ENCODE results near the gene WFDC1.

The WFDC1 gene, protein sequence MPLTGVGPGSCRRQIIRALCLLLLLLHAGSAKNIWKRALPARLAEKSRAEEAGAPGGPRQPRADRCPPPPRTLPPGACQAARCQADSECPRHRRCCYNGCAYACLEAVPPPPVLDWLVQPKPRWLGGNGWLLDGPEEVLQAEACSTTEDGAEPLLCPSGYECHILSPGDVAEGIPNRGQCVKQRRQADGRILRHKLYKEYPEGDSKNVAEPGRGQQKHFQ

DNA sequence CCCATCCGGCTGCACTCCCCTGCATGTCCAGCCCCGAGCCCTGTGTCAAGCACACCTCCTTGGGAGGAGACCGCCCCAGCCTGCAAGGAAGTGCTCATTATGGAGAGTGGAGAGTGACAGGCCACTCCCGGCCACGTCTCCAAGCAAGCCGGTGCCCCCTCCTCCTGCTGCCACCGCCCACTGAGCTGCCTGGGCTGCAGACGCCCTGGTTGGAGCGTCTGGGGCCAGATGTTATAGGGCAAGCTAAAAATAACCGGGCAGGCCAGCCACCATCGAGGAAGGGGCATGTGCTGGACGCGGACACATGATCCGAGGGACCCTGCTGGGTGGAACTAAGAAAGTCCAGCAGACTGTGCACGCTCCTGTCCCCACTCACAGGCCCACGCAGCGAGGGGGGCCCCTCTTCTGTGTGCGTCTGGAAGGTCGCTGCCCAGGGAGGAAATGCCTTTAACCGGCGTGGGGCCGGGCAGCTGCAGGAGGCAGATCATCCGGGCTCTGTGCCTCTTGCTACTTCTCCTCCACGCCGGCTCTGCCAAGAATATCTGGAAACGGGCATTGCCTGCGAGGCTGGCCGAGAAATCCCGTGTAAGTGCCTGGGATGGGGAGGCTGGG, at the start of gene WFDC1:
TSS of gene WFDC1 (plus strand) at position 348 of the 612 bp plus-strand sequence. CDS start at position 442, 94 bp downstream.
- peak in 25 of 56 donors; percentile 7 to 64 (median 31) for DNase-seq

DNA sequence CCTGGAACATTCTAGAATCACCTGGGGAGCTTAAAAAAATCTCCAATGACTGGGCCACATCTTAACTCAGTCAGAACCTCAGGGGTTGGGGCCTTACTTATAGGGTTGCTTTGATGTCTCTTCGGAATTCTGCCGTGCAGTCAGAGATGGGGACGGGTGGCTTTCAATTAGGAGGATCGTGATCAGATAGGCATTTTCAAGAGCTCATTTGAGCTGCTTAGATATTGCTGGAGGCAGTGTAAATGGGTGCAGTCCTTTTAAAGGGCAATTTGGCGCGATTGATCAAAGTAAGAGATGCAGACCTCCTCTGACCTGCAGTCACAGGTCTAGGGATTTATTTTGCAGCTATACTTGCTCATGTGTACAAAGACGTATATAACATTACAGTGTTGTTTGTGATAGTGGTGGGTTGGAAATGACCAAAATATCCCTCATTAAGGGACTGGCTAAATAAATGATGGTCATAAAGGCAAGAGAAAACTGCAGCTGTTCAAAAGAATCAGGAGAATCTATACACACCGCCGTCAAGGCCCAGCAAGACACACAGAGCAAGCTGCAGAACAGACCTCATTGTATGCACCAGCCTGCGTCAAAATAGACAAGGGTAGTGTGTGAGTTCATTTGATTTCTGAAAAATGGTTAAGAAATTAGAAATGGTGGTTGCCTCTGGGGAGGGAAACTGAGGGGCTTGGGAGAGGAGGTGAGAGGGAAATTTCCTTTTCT, 48.6 kb upstream of the WFDC1 start:
- no peak for DNase-seq

DNA sequence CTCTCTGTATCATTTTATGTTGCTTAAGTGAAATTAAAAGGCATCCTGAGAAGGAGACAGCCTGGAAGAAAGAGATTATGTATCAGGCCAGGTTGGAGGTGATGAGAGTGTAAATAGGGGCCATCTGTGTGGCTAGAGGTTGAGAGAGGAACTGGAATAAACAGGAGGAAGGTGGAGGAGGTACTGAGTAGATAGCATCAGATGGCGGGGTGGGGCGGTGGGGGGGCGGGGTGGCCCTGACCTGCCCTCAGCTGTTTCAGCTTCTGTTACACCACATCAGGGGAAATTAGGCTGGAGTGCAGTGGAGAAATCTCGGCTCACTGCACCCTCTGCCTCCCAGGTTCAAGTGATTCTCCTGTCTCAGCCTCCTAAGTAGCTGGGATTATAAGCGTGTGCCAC, 48.0 kb upstream of the WFDC1 start:
- DNase-seq = no peak

DNA sequence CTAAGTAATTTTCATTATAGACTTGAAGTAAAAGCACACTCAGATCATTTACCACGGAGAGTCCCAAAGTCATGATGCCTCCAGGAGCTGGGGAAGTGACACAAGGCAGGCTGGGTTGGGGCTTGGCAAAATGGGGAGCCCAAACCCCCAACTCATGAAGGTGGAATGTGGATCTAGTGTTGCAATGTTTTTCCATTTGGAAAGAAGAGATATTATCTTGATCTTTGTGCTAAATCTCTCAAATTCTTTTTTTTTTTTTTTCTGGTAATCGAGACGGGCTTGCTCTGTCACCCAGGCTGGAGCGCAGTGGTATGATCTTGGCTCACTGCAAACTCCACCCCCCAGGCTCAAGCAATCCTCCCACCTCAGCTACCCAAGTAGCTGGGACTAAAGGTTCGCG, 47.3 kb upstream of the WFDC1 start:
- no peak for DNase-seq

DNA sequence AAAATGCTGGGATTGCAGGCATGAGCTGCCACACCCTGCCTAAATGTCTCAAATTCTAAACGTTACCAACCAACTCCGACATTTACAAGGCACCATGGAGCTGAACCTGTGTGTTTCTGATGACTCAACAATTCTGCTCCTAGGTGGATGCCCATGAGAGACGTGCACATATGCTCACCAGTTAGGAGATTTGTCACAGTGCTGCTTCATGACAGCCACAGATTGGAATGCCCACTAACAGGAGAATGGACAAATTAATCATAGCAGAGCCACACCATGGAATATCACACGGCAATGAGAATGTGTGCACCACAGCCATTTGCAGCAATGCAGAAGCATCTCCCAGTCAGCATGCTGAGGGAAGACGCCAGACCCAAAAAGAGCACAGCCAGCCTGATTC, 46.8 kb upstream of the WFDC1 start:
- DNase-seq = no peak

DNA sequence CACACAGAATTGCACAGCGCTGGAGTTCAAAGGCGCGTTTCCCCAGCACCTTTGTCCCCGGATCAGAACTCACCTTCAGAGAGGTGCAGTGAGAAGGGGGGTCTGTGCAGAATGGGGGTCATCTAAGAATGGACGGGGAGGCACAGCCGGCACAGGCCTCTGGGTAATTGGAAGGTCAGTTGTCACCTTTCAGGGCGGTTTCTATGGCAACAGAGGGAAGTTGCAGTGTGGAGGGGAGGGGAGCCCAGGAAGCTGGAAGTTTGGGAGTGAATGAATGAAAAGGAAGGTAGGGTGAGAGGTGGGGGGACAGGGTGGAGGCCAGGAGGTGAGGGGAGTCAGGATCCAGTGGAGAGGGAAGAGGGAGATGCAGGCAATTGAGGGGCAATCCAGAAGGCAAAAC, 42.5 kb upstream of the WFDC1 start:
- DNase-seq = no peak

DNA sequence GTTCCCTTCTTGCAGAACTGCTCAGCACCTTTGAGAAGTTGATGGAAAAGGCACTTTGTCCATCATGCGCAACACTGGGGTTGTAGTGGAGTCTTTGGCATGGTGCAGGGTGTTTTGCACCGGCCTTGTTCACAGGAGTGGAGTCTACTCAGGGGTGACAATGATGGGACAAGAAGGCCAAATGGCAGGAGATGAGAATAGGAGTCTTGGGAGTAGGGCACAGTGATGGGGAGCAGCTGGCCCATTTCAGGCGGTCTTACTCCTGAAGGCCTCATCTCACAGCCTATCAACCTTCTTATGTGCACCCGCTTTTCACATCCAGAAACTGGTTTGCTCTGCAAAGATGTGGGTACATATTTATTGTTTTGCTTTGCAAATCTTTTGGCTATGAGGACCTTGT, 41.5 kb upstream of the WFDC1 start:
- DNase-seq = no peak

DNA sequence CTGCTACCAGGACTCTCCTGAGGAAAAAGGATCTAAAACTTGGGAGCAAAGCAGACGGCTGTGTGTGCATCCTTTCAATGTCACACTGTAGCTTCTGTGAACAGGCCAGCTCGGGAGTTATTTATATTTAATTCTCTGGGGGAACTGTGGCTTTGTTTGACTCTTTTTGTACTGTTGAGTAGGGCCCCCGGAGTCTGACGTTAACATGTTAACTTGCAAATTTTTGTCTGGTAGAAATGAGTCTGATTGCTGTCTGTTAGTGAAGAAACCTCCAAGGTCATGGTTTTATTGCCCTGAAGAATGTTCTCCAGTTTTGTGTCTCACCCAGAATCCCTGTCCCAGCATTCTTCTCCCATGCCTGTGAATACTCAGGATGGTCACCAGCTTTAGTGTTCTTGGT, 40.6 kb upstream of the WFDC1 start:
- DNase-seq = no peak

DNA sequence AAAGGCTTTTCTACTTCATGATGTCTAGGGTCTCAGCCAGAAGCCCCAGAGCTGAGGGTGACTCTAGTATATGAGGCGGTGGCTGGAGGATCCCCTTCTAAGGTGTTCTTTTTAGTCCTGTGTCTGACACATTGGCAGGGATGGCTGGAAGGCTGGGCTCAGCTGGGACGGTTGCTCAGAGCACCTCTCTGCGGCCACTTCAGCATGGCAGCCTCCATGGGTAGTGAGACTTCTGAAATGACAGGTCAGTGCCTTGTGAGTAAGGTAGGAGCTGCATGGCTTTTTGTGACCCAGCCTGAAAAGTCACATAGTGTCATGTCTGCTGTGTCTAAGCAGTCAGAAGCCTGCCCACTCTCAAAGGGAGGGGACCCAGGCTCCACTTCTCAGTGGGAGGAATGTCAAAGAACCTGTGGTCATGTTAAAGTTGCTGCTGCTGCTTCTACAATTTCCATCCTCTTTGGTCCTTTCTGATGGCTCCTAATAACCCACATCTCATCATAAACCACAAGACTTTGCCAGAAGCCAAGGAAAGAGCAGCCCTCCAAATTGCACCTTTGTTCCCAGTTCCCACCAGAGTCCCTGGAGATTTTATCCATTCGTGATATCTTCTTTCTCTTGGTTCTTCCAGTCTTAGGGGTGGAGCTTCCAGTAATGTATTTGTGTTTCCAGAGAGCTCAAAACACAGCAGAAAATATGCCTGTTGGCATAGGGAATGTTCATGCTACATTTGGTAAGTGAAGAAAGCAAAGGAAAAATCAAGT, 39.4 kb upstream of the WFDC1 start:
- no peak for DNase-seq

DNA sequence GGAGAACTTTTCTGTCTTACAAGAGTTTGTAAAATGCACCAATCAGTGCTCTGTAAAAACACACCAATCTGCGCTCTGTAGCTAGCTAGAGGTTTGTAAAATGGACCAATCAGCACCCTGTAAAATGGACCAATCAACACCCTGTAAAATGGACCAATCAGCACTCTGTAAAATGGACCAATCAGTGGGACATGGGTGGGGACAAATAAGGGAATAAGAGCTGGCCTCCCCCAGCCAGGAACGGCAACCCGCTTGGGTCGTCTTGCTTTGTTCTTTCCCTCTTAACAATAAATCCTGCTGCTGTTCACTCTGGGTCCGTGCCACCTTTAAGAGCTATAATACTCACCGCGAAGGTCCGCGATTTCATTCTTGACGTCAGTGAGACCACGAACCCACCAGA, 36.4 kb upstream of the WFDC1 start:
- DNase-seq = no peak

DNA sequence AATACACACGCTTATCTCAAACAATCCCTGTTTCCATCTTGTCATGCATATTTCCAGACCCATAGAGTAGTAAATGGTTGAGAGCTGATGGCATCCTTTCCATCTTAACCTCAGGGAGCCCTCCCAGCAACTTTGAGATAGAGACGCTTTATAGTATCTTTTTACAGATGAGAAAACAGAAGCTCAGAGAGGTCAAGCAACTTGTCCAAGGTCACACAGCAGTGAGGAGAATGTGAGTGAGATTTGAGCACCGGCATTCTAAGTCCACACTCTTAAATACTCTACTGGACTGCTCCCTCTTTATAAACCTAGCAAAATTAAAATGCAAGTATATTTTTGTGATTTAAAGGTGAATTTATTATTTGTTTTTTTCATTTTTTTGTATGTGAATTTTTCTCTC, 35.0 kb upstream of the WFDC1 start:
- no peak for DNase-seq

DNA sequence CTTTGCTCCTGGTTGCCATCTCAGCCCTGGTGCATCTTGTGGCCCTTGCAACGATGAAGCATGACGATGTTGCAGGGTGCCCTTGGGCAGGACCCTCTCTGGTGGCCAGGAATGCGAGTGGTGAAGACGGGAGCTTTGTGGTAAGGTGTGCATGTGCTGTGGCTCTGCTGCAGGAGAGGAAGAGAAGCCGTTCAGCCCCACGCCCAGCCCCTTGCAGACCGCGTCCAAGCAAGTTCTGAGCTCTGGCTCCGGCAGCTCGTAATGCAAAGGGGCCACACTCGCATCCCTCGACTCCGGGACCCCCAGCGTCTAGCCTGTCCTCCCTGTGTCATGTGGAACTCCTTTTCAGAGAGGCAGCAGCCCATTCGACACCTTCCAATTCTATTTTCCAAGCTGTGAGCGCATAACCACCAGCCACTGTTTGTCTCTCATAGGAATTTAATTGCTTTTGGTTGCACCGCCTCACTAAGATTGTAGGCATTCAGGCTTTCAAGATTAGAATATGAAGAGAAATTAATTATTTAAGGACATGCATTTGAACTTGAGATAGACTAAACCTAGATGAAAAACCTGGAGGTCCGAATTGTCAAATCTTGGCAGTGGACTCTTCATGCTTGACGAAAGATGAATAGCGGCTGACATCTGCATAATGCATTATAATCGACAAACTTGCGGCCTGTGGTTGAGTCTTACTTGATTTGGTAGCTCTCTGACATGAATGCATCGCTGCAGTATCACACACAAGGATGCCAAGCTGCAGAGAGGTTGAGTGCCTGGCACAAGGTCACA, 33.7 kb upstream of the WFDC1 start:
- DNase-seq = no peak

DNA sequence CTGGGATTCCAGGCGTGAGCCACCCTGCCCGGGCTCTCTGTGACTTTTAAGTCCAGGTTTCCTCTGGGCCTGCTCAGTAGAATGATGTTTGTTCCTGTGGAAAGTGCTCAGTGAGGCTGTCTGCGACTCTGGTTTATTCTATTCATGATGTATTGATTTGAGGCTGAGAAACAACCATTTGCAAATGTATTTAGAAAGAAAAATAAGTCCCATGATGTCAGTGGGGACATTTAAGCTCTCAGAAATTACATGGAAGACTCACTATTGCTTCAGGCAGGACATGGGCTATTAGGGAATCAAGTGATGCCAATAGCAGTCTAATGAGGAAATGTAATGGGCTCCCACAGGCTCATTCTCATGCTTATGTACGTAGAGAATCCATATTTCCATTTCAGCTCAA, 32.6 kb upstream of the WFDC1 start:
- no peak for DNase-seq

DNA sequence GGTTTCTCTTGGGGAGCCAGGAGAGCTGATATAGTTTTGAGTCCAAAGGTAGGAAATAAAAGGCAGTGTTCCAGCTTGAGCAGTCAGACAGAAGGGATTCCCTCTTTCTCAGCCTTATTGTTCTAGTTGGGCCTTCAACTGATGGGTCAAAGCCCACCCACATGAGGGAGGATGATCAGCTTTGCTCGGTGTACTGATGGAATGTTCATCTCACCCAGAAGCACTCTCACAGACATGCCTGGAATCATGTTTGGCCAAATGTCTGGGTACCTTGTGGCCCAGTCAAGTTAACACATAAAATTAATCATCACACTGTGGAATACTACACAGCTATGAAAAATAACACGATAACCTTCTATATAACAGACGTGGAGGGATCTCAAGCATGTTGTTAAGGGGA, 31.7 kb upstream of the WFDC1 start:
- no peak for DNase-seq

DNA sequence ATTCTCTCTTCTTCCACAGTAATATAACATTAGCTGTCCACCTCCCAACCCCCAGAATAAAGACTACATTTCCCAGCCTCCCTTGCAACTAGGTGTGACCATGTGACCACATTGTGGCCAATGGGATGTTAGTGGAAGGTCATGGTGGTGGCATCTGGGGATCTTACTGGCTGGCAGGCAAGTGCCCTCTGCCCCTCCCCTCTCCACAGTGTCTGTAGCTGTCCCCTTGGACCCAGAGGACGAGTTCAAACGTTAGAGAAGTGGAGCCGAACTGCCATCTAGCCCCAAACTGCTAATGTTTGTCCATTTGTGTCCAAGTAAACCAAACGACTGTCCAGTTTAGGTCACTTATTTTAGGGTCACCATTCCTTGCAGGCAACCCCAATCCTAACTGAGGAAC, 28.2 kb upstream of the WFDC1 start:
- peak in 46 of 56 donors; percentile 6 to 79 (median 43) for DNase-seq

DNA sequence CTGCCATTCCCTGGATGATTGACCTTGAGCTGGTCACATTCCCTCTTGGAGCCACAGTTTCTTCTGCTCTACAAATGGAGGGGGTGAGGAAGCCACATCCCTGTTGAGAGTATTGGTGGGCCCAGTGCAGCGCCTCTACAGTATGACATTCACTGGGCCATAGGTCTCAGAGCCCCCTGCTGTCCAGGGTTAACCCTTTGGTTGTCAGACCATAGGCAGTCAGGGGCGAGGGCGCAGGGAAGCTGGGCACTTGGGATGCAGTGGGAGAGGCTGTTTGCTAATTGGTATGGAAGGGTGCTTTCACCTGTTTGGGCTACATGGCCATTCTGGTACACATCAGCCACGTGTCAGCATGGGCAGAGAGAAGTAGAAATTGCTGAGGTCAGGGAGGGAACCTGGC, 27.3 kb upstream of the WFDC1 start:
- DNase-seq = no peak

DNA sequence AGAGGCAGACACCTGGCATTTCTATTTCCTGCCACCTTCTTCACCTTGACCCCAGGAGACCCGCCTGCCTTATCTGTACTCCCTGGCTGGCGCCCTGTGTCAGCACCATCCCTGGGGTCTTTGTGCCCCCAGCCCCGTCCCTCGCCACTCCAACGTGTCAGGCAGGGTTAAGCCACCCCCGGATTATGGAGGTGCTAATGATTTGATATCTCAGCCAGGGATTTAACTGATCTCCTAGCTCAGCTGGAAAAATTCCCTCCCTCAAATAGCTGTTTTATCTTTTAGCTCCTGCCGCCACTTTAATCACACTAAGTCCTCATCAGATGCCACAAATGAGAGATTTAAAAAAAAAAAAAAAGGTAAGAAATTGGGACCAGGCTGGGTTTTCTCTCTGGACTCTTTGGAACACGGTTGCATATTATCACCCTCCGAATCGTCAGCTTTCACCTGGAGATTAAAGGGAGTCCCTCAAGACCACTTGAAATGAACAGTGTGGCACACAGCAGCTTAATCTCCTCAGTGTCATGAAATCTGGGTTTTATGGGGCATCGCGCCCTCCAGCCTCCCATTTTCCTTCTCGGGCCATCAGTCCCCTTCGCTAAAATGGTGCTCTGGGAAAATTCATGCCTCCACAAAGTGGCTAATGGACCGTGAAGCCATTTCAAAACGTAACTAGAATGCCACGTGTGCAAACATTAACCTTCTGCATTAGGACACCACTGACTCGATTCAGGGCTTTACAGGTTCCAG, 26.2 kb upstream of the WFDC1 start:
- DNase-seq = no peak

DNA sequence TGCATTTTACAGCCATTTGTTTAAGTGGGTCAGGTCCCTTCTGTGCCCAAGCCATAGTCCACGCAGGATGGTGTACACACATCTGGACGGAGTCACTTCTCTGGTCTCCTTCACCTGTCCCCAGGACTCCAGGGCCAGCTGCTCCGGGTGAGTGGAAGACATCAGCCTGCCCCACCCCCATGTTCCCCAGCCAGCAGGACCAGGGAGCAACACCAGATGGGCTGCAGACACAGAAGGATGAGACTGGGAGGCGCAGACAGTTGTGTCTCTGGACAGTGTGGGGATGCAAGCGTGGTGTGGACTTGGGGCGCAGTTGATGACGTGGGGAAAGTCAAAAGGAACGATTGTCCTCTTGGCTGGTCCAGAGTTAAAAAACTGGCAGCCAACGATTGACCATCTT, 24.6 kb upstream of the WFDC1 start:
- no peak for DNase-seq

DNA sequence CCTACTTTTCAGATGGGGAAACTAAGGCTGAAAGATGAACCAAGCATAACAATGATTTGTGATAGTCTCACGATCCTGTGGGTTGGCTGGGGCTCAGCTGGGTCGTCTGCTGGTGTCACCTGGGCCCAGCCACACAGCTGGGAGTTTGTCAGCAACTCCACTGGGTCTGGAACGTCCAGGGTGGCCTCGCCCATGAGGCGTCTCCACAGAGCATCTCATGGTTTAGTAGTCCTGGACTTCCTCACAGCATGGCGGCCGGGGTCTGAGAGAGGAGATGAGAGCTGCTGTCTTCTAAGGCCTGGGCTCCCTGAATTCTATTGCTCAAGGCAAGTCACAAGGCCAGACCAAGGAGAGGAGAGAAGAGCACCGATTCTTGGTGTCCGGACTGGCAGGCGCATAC, 24.1 kb upstream of the WFDC1 start:
- no peak for DNase-seq

DNA sequence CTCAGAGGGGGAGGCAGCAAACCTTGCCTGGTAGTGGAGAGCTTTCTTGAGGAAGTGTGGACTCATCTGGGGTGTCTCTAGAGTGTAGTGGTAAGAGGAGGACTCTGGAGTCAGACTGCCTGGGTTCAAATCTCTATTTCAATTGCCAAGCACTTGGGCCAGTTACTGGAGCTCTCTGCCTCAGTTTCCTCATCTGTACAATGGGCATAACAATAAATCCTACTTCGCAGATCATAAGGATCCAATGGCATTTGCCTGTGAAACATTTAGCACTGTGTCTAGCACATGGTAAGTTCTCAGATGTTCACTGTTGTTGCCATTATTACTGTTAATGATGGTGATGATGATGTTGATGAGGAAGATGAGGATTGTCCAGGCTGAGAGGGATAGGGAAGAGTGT, 23.6 kb upstream of the WFDC1 start:
- DNase-seq = no peak

DNA sequence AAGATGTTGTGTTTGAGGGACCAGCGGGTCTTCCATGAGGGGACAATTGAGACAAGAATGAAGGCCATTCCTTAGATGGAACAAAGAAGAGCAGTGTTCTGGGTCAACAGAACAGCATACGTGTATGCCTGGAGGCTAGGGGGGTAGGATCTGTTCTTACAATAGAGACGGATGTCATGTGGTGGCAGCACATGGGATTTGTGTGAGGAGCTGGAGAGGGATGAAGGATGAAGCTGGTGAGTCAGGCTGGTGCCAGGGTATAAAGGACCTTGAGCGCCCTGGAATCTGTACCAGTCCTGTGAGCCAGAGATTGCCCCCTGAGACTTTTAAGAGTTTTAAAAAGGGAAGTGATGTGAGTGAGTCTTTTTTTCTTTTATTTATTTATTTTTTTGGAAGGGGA, 22.8 kb upstream of the WFDC1 start:
- no peak for DNase-seq
